Spleen (tissue), 7 donors: ENCODE measurements around the gene GET4.

Experiments
- POLR2A ChIP-seq, 3 donors: fragments of 450-650 bp; IDR thresholded peaks; one replicate each; pipeline ENCODE4 v1.5.1; 2017; ENCODE audit warnings: antibody characterized with exemption in 3 of 3, mild to moderate bottlenecking in 1 of 3
- POLR2AphosphoS5 ChIP-seq, 3 donors: sonication (generic); formaldehyde crosslinking; IDR thresholded peaks; one replicate each; pipeline ENCODE4 v1.5.1; 2017; ENCODE audit warnings: antibody characterized with exemption in 3 of 3
- TF ChIP-seq, protein P1 (sequence below), 11 experiments: fragments of 200-600 bp in 7 of 11; fragments of 450-650 bp in 4 of 11; sonication (generic) in 4 of 11; IDR thresholded peaks in 8 of 11; conservative IDR thresholded peaks in 3 of 11; 1 replicate in 7 of 11; 2 replicates in 4 of 11; pipeline versions ENCODE4 v1.4.0 to v1.8.0; 2016 to 2021; ENCODE audit warnings: antibody characterized with exemption in 11 of 11, inconsistent platforms in 4 of 11, mild to moderate bottlenecking in 1 of 11
- donor health status: DM: no; HTN: no; CAD: no; lungs with moderate emphysema.
- donor health status: DM: no; HTN: no; CAD: no.
- donor health status: DM: no; HTN: no; CAD: no.

DNA sequence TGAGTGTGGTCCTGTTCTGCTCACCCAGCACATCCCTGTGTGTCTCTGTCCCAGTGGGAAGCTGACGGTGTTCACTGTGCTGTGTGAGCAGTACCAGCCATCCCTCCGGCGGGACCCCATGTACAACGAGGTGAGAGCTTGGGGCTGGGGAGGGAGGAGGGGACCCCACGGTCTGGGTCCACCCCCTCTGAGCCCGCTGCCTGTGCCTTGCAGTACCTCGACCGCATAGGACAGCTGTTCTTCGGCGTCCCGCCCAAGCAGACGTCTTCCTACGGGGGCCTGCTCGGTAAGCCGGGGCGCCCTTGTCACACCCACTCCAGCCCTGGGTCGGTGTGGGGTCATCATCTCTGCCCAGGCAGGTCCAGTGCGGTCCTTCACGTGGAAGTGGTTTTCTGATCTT is 17.3 kb downstream of the GET4 start:
- TF ChIP-seq POLR2AphosphoS5 (IDR thresholded peaks at IDR 0.05) (no peak), POLR2A (IDR thresholded peaks at IDR 0.05) (no peak)
- TF ChIP-seq, protein P1, sequence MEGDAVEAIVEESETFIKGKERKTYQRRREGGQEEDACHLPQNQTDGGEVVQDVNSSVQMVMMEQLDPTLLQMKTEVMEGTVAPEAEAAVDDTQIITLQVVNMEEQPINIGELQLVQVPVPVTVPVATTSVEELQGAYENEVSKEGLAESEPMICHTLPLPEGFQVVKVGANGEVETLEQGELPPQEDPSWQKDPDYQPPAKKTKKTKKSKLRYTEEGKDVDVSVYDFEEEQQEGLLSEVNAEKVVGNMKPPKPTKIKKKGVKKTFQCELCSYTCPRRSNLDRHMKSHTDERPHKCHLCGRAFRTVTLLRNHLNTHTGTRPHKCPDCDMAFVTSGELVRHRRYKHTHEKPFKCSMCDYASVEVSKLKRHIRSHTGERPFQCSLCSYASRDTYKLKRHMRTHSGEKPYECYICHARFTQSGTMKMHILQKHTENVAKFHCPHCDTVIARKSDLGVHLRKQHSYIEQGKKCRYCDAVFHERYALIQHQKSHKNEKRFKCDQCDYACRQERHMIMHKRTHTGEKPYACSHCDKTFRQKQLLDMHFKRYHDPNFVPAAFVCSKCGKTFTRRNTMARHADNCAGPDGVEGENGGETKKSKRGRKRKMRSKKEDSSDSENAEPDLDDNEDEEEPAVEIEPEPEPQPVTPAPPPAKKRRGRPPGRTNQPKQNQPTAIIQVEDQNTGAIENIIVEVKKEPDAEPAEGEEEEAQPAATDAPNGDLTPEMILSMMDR (IDR thresholded peaks at IDR 0.05 in 8 of 11, conservative IDR thresholded peaks at IDR 0.05 in 3 of 11) = no peak
